OCI-LY1 (cell line): Measurements from ENCODE around the gene ALPI.
"Not testable (repeated sequence)": the region's sequence is repeated elsewhere in the genome, so short reads cannot be mapped to it uniquely, and the experiment has no call there.

Experiments
- H2AFZ ChIP-seq: fragments of 200-600 bp; sonication (generic), shearing (Covaris generic); 2 replicates; pipeline ENCODE4 v1.6.0; 2014; ENCODE audit warnings: antibody characterized with exemption, mild to moderate bottlenecking, low read length
- H3F3A ChIP-seq: fragments of 200-600 bp; sonication (generic), shearing (Covaris generic); 2 replicates; pipeline ENCODE4 v1.6.0; 2014; ENCODE audit warnings: mild to moderate bottlenecking, antibody characterized with exemption, low read length, moderate library complexity; ENCODE audit not compliant: insufficient read depth
- H3K27ac ChIP-seq: fragments of 200-600 bp; sonication (generic); 2 replicates; pipeline ENCODE4 v1.5.1; 2014; ENCODE audit warnings: low read length, mixed run types, mild to moderate bottlenecking, low read depth; ENCODE audit not compliant: poor library complexity, severe bottlenecking
- H3K27me3 ChIP-seq: fragments of 200-600 bp; sonication (generic); 2 replicates; pipeline ENCODE4 v1.6.0; 2014; ENCODE audit warnings: antibody characterized with exemption, mild to moderate bottlenecking, low read length, moderate library complexity; ENCODE audit not compliant: insufficient read depth
- H3K36me3 ChIP-seq: fragments of 200-600 bp; sonication (generic); 2 replicates; pipeline ENCODE4 v1.6.1; 2014; ENCODE audit warnings: mild to moderate bottlenecking, antibody characterized with exemption, low read length, moderate library complexity, mixed read lengths; ENCODE audit not compliant: insufficient read depth
- H3K4me1 ChIP-seq: fragments of 200-600 bp; sonication (generic); 2 replicates; pipeline ENCODE4 v1.5.1; 2014; ENCODE audit warnings: mild to moderate bottlenecking, low read length, moderate library complexity; ENCODE audit not compliant: insufficient read depth, severe bottlenecking
- H3K4me2 ChIP-seq: fragments of 200-600 bp; sonication (generic), shearing (Covaris generic); 2 replicates; pipeline ENCODE4 v1.6.1; 2014; ENCODE audit warnings: low read length
- H3K4me3 ChIP-seq: fragments of 200-600 bp; sonication (generic); 2 replicates; pipeline ENCODE4 v1.5.1; 2014; ENCODE audit warnings: low read length, low read depth, mild to moderate bottlenecking, mixed read lengths; ENCODE audit not compliant: poor library complexity, severe bottlenecking
- H3K79me2 ChIP-seq: fragments of 200-600 bp; shearing (Covaris generic); 2 replicates; pipeline ENCODE4 v1.6.1; 2016; ENCODE audit warnings: mixed run types, low read length, mixed read lengths; ENCODE audit not compliant: insufficient read depth
- H3K9ac ChIP-seq: fragments of 200-600 bp; sonication (generic), shearing (Covaris generic); 2 replicates; pipeline ENCODE4 v1.6.1; 2014; ENCODE audit warnings: mild to moderate bottlenecking, low read length, mixed read lengths
- H3K9me2 ChIP-seq: fragments of 200-600 bp; sonication (generic), shearing (Covaris generic); 2 replicates; pipeline ENCODE4 v1.6.1; 2014; ENCODE audit warnings: low read depth, mild to moderate bottlenecking, low read length, mixed read lengths
- H3K9me3 ChIP-seq: fragments of 200-600 bp; shearing (Covaris generic); 2 replicates; pipeline ENCODE4 v1.6.1; 2014; ENCODE audit warnings: low read length, mixed read lengths
- H4K20me1 ChIP-seq: fragments of 200-600 bp; sonication (generic), shearing (Covaris generic); 2 replicates; pipeline ENCODE4 v1.6.0; 2016; ENCODE audit warnings: mild to moderate bottlenecking, low read length; ENCODE audit not compliant: insufficient read depth
- EZH2 ChIP-seq: fragments of 200-600 bp; sonication (generic), shearing (Covaris generic); IDR thresholded peaks from 2 replicates; pipeline ENCODE4 v1.8.0; 2017; ENCODE audit warnings: borderline replicate concordance, mixed run types, mild to moderate bottlenecking, antibody characterized with exemption, low read length, moderate library complexity, mixed read lengths
- TF ChIP-seq, protein P1 (sequence below): fragments of 200-600 bp; sonication (generic), shearing (Covaris generic); IDR thresholded peaks from 2 replicates; pipeline ENCODE4 v1.5.1; 2017; ENCODE audit warnings: mild to moderate bottlenecking, antibody characterized with exemption, low read length, moderate library complexity, mixed read lengths

Gene ALPI

DNA sequence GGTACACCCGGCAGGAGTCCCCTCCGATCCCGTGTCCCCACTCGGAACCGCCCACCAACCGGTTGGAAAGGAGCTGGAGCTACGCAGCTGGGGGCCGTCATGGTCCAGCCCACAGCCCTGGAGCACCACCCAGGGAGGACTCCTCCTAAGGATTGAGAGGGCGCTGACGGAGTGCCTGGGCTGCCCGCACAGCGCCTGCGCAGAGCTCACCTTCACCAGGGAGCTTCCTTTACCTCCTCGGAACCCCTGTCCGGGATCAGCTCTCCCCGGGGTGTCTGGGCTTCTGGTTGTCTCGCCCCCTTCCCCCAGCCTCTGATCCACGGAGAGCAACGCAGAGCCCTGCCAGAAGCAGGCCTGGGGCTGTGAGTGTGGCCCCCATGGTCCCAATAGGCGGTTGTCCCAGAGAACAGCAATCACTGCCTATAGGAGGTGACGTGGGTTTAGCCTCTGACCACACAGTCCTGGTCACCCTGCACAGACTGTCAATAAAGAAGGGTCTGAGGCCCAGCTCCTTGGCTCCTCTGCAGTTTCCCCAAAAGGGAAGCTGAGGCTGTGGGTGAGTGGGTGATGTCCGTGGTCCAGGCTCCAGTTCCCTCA is 34.7 kb upstream of the ALPI start:
- no peaks in the 10 kb centered on the region for H3F3A ChIP-seq
- H3K27ac ChIP-seq = no peak overlapping the region
- 0 out of 2 replicates have a peak, but pooled peaks cover 4% of the 10 kb centered on the region for H3K27me3 ChIP-seq
- H3K4me3 ChIP-seq = no peak overlapping the region
- no peak overlapping the region for H3K9ac ChIP-seq
- H4K20me1 ChIP-seq = no peaks in the 10 kb centered on the region
- no peaks in the 10 kb centered on the region for H3K79me2 ChIP-seq
- H3K4me2 ChIP-seq = no peak overlapping the region
- H2AFZ ChIP-seq = no peak overlapping the region
- no peaks in the 10 kb centered on the region for H3K36me3 ChIP-seq
- no peaks in the 10 kb centered on the region for H3K4me1 ChIP-seq
- no peaks in the 10 kb centered on the region for H3K9me3 ChIP-seq
- H3K9me2 ChIP-seq = no peaks in the 10 kb centered on the region
- TF ChIP-seq, protein P1, sequence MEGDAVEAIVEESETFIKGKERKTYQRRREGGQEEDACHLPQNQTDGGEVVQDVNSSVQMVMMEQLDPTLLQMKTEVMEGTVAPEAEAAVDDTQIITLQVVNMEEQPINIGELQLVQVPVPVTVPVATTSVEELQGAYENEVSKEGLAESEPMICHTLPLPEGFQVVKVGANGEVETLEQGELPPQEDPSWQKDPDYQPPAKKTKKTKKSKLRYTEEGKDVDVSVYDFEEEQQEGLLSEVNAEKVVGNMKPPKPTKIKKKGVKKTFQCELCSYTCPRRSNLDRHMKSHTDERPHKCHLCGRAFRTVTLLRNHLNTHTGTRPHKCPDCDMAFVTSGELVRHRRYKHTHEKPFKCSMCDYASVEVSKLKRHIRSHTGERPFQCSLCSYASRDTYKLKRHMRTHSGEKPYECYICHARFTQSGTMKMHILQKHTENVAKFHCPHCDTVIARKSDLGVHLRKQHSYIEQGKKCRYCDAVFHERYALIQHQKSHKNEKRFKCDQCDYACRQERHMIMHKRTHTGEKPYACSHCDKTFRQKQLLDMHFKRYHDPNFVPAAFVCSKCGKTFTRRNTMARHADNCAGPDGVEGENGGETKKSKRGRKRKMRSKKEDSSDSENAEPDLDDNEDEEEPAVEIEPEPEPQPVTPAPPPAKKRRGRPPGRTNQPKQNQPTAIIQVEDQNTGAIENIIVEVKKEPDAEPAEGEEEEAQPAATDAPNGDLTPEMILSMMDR = no peak
- no peak for TF ChIP-seq EZH2

GRCh38 chr2:232422051-232422450 is 33.9 kb upstream of the ALPI start:
- H3K4me1 ChIP-seq = no peaks in the 10 kb centered on the region
- H3K4me2 ChIP-seq = no peak overlapping the region
- no peak for TF ChIP-seq EZH2
- TF ChIP-seq, protein P1 = no peak
- 0 out of 2 replicates have a peak, but pooled peaks cover 4% of the 10 kb centered on the region for H3K27me3 ChIP-seq
- H3K9me2 ChIP-seq = no peaks in the 10 kb centered on the region
- no peaks in the 10 kb centered on the region for H3K79me2 ChIP-seq
- no peak overlapping the region for H3K9ac ChIP-seq
- no peak overlapping the region for H2AFZ ChIP-seq
- H3F3A ChIP-seq = no peaks in the 10 kb centered on the region
- H3K36me3 ChIP-seq = no peaks in the 10 kb centered on the region
- no peaks in the 10 kb centered on the region for H4K20me1 ChIP-seq
- no peak overlapping the region for H3K4me3 ChIP-seq
- H3K27ac ChIP-seq = no peak overlapping the region
- H3K9me3 ChIP-seq = no peaks in the 10 kb centered on the region

- H3K9ac ChIP-seq, H3K4me2 ChIP-seq, H4K20me1 ChIP-seq: not testable (repeated sequence)
These were observed 33.0 kb upstream of the ALPI start for GRCh38 chr2:232422996-232423395.

DNA sequence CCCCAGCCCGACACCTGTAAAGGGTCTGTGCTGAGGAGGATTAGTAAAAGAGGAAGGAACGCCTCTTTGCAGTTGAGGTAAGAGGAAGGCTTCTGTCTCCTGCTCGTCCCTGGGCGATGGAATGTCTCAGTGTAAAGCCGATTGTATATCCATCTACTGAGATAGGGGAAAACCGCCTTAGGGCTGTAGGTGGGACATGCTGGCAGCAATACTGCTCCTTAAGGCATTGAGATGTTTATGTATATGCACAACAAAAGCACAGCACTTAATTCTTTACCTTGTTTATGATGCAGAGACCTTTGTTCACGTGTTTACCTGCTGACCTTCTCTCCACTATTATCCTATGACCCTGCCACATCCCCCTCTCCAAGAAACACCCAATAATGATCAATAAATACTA is 32.5 kb upstream of the ALPI start:
- not testable (repeated sequence) for H3F3A ChIP-seq

More at GRCh38 chr2:232422996-232423395, 33.0 kb upstream of the ALPI start:
- H3K4me3 ChIP-seq, H3K4me1 ChIP-seq, H3K9me2 ChIP-seq, H3F3A ChIP-seq, H3K9me3 ChIP-seq, H3K36me3 ChIP-seq, H3K79me2 ChIP-seq, H3K27ac ChIP-seq, H3K27me3 ChIP-seq, H2AFZ ChIP-seq: not testable (repeated sequence)

More for the DNA sequence above, 32.5 kb upstream of the ALPI start:
- not testable (repeated sequence) for H3K9me3 ChIP-seq, H3K9ac ChIP-seq, H3K79me2 ChIP-seq, H3K27me3 ChIP-seq, H4K20me1 ChIP-seq, H3K36me3 ChIP-seq, H3K9me2 ChIP-seq, H2AFZ ChIP-seq, H3K4me1 ChIP-seq, H3K4me3 ChIP-seq, H3K27ac ChIP-seq, H3K4me2 ChIP-seq
